Neural crest cell (in vitro differentiated cells): ENCODE results near the gene SLC22A1. TPM values are rescaled to one million over a fixed set of nuclear protein-coding genes. Genes with fewer than 3 reads are reported as not detected.

ENCODE experiments used
- DNase-seq: peaks from one replicate; pipeline ENCODE4 v3.0.0; 2021; ENCODE audit warnings: low read depth, mixed read lengths, low spot score
- H3K27ac Mint-ChIP-seq: one replicate; pipeline ENCODE4 v1.8.0; 2021; ENCODE audit warnings: mild to moderate bottlenecking, mixed read lengths; ENCODE audit not compliant: unreplicated experiment
- H3K27me3 Mint-ChIP-seq: 2 replicates; pipeline ENCODE4 v1.8.0; 2021; ENCODE audit warnings: low read depth, mild to moderate bottlenecking, mixed read lengths
- H3K36me3 Mint-ChIP-seq: 2 replicates; pipeline ENCODE4 v1.8.0; 2021; ENCODE audit warnings: low read depth, mild to moderate bottlenecking, mixed read lengths
- H3K4me1 Mint-ChIP-seq: 2 replicates; pipeline ENCODE4 v1.8.0; 2021; ENCODE audit warnings: mixed read lengths
- H3K4me3 Mint-ChIP-seq: one replicate; pipeline ENCODE4 v1.8.0; 2021; ENCODE audit warnings: mild to moderate bottlenecking, mixed read lengths
- H3K9me3 Mint-ChIP-seq: 2 replicates; pipeline ENCODE4 v1.8.0; 2021; ENCODE audit warnings: mixed read lengths
- total RNA-seq: library from RNA; stranded (reverse); gene quantifications from 2 replicates; pipeline ENCODE4 v1.2.1, GENCODE V29; 2021
- TF ChIP-seq, protein P1 (sequence below): fragments of 200-600 bp; sonication (generic); conservative IDR thresholded peaks from 2 replicates; pipeline ENCODE4 v1.5.0; 2021; ENCODE audit warnings: antibody characterized with exemption, mild to moderate bottlenecking

Gene SLC22A1
- total RNA-seq, 1 donor from 2014 or later: 2.1 TPM

GRCh38 chr6:160204710-160205109, 83.1 kb downstream of the SLC22A1 start:
- peaks cover 5% of the 10 kb centered on the region for H3K36me3 Mint-ChIP-seq
- peaks cover 15% of the 10 kb centered on the region for H3K9me3 Mint-ChIP-seq
- H3K27ac Mint-ChIP-seq: no peak overlapping the region
- DNase-seq: no peak
- no peak overlapping the region for H3K4me3 Mint-ChIP-seq
- no peaks in the 10 kb centered on the region for H3K4me1 Mint-ChIP-seq
- TF ChIP-seq, protein P1, sequence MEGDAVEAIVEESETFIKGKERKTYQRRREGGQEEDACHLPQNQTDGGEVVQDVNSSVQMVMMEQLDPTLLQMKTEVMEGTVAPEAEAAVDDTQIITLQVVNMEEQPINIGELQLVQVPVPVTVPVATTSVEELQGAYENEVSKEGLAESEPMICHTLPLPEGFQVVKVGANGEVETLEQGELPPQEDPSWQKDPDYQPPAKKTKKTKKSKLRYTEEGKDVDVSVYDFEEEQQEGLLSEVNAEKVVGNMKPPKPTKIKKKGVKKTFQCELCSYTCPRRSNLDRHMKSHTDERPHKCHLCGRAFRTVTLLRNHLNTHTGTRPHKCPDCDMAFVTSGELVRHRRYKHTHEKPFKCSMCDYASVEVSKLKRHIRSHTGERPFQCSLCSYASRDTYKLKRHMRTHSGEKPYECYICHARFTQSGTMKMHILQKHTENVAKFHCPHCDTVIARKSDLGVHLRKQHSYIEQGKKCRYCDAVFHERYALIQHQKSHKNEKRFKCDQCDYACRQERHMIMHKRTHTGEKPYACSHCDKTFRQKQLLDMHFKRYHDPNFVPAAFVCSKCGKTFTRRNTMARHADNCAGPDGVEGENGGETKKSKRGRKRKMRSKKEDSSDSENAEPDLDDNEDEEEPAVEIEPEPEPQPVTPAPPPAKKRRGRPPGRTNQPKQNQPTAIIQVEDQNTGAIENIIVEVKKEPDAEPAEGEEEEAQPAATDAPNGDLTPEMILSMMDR: no peak
- no peaks in the 10 kb centered on the region for H3K27me3 Mint-ChIP-seq

DNA sequence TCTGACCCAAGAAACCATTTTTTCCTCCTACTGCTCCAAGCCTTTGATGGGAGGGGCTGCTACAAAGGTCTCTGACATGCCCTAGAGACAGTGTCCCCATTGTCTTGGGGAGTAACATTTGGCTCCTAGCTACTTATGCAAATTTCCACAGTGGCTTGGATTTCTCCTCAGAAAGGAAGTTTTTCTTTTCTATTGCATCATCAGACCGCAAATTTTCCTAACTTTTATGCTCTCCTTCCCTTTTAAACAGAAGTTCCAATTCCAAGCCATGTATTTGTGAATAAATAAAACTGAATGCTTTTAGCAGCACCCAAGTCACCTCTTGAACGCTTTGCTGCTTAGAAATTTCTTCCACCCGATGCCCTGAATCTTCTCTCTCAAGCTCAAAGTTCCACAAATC, 86.0 kb downstream of the SLC22A1 start:
- TF ChIP-seq, protein P1: no peak
- Mint-ChIP-seq H3K4me1 (no peaks in the 10 kb centered on the region), H3K9me3 (peaks cover 21% of the 10 kb centered on the region), H3K27me3 (peaks cover 3% of the 10 kb centered on the region), H3K36me3 (peaks cover 9% of the 10 kb centered on the region), H3K27ac (no peak overlapping the region), H3K4me3 (no peak overlapping the region)
- DNase-seq: no peak

Other genes with a start within 250 kb of the SLC22A1 start
- gene MAS1, start 230.8 kb upstream of the SLC22A1 start, total RNA-seq: not detected in 2 replicates
- 97.3 and 103 TPM in 2 replicates for gene IGF2R, start 152.7 kb upstream of the SLC22A1 start, total RNA-seq
- not detected in 2 replicates for gene SLC22A2, start 137.0 kb downstream of the SLC22A1 start, total RNA-seq
- gene SLC22A3, start 226.6 kb downstream of the SLC22A1 start, total RNA-seq: 0.12 TPM in 1 of 2 replicates, not detected in the other